SJCRH30 (cell line): ENCODE results near the gene HECA. TPM values are rescaled to one million over a fixed set of nuclear protein-coding genes. Genes with fewer than 3 reads are reported as not detected.
"Not testable (repeated sequence)": the region's sequence is repeated elsewhere in the genome, so short reads cannot be mapped to it uniquely, and the experiment has no call there.

Experiments used
- DNase-seq, 2 experiments: peaks; one replicate each; pipeline ENCODE4 v3.0.0-alpha.2; 2015 to 2020
- H3K27ac ChIP-seq: fragments of 250-450 bp; sonication (Bioruptor Pico); 2 replicates; pipeline ENCODE4 v1.5.1; 2020; ENCODE audit warnings: mild to moderate bottlenecking, moderate library complexity
- H3K27me3 ChIP-seq: fragments of 250-450 bp; sonication (Bioruptor Pico); 2 replicates; pipeline ENCODE4 v1.5.1; 2020; ENCODE audit warnings: mild to moderate bottlenecking, moderate library complexity
- H3K36me3 ChIP-seq: fragments of 250-450 bp; sonication (Bioruptor Pico); 2 replicates; pipeline ENCODE4 v1.5.1; 2020; ENCODE audit warnings: mild to moderate bottlenecking, moderate library complexity
- H3K4me1 ChIP-seq: fragments of 250-450 bp; sonication (Bioruptor Pico); 2 replicates; pipeline ENCODE4 v1.5.1; 2020; ENCODE audit warnings: mild to moderate bottlenecking, moderate library complexity
- H3K4me3 ChIP-seq: fragments of 250-450 bp; sonication (Bioruptor Pico); 2 replicates; pipeline ENCODE4 v1.5.1; 2020; ENCODE audit warnings: mild to moderate bottlenecking, moderate library complexity
- H3K9me3 ChIP-seq: fragments of 250-450 bp; sonication (Bioruptor Pico); replicated peaks from 2 replicates; pipeline ENCODE4 v1.5.1; 2020; ENCODE audit warnings: mild to moderate bottlenecking, moderate library complexity
- total RNA-seq: library from RNA; depleted of rRNA; stranded (reverse); fragments of >200 nt; shearing (Covaris generic); gene quantifications from 2 replicates; pipeline ENCODE4 v1.2.3, GENCODE V29; 2014; rRNA removed

Gene HECA, protein sequence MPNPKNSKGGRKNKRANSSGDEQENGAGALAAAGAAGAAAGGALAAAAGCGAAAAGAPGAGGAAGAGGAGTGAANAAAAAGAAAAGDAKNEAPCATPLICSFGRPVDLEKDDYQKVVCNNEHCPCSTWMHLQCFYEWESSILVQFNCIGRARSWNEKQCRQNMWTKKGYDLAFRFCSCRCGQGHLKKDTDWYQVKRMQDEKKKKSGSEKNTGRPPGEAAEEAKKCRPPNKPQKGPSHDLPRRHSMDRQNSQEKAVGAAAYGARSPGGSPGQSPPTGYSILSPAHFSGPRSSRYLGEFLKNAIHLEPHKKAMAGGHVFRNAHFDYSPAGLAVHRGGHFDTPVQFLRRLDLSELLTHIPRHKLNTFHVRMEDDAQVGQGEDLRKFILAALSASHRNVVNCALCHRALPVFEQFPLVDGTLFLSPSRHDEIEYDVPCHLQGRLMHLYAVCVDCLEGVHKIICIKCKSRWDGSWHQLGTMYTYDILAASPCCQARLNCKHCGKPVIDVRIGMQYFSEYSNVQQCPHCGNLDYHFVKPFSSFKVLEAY
- total RNA-seq: 24.2 and 24.3 TPM in 2 replicates

GRCh38 chr6:139134817-139135577, at the start of gene HECA:
Gene HECA, plus strand, starts transcription at chr6:139135080. Its CDS starts 317 bp downstream, at chr6:139135397.
- no peaks in the 10 kb centered on the region for H3K27me3 ChIP-seq
- DNase-seq: peak; percentile 94 to 97
- H3K36me3 ChIP-seq: peaks cover 2% of the 10 kb centered on the region; the same call in 1 of the 2 replicates
- H3K27ac ChIP-seq: peak within 1 kb of the TSS; percentile 40
- peak within 1 kb of the TSS; percentile 93 for H3K4me3 ChIP-seq
- H3K9me3 ChIP-seq: no peaks in the 10 kb centered on the region
- H3K4me1 ChIP-seq: peaks cover 9% of the 10 kb centered on the region

DNA sequence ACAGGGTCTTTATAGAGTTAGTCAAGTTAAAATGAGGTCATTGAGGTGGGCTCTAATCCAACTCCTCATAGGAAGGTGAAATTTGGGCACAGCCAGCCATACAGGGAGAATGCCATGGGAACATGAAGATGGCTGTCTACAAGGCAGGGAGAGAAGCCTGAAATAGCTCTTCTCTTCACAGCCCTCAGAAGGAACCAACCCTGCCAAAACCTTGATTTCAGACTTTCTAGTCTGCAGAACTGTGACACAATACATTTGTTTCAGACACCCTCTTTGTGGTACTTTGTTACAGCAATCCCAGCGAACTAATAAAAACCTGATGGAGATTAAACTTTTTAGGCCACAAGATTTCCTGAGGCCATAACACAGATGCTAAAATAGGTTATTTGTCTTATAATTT, 43.1 kb upstream of the HECA start:
- Histone ChIP-seq H3K4me1 (no peaks in the 10 kb centered on the region), H3K27ac (no peak overlapping the region), H3K9me3 (no peaks in the 10 kb centered on the region), H3K36me3 (no peaks in the 10 kb centered on the region), H3K27me3 (no peaks in the 10 kb centered on the region), H3K4me3 (no peak overlapping the region)
- no peak for DNase-seq

DNA sequence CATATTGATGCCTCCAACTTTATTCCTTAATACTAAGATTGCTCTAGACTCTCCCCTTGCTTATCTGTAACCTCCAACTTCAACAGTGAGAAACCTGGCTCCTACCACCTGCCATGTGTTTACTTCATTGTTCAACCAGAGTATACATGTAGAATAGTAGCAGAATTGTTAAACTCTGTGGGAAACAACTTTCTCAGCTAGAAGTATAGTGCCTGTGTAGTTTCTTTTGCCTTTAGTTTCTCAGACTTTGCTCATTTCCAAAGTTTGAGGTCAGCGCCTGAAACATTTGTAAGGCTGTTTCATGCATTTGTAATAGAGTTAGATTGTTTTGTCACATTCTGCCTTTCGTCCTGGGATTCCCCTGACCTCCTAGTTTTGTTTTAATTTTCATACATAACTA, 34.9 kb upstream of the HECA start:
- DNase-seq: no peak
- Histone ChIP-seq H3K4me1 (no peaks in the 10 kb centered on the region), H3K27ac (no peak overlapping the region), H3K36me3 (no peaks in the 10 kb centered on the region), H3K9me3 (no peaks in the 10 kb centered on the region), H3K4me3 (no peak overlapping the region), H3K27me3 (no peaks in the 10 kb centered on the region)

GRCh38 chr6:139107051-139107450, 27.8 kb upstream of the HECA start:
- no peak overlapping the region for H3K27ac ChIP-seq
- H3K27me3 ChIP-seq: no peaks in the 10 kb centered on the region
- DNase-seq: peak in 1 of 2 experiments; percentile 22

GRCh38 chr6:139108378-139108777, 26.5 kb upstream of the HECA start:
- Histone ChIP-seq H3K9me3 (0 out of 2 replicates have a peak, but pooled peaks cover 3% of the 10 kb centered on the region), H3K36me3 (no peaks in the 10 kb centered on the region), H3K27ac (no peak overlapping the region), H3K27me3 (no peaks in the 10 kb centered on the region), H3K4me1 (peaks cover 10% of the 10 kb centered on the region), H3K4me3 (no peak overlapping the region)
- DNase-seq: no peak

More at GRCh38 chr6:139107051-139107450, 27.8 kb upstream of the HECA start:
- H3K4me3 ChIP-seq: no peak overlapping the region
- 0 out of 2 replicates have a peak, but pooled peaks cover 3% of the 10 kb centered on the region for H3K9me3 ChIP-seq
- H3K4me1 ChIP-seq: no peaks in the 10 kb centered on the region; the same call in 1 of the 2 replicates
- no peaks in the 10 kb centered on the region for H3K36me3 ChIP-seq

GRCh38 chr6:139109558-139109957, 25.3 kb upstream of the HECA start:
- peak in 1 of 2 experiments; percentile 33 for DNase-seq
- no peaks in the 10 kb centered on the region for H3K27me3 ChIP-seq
- no peaks in the 10 kb centered on the region for H3K36me3 ChIP-seq

GRCh38 chr6:139112146-139112545, 22.7 kb upstream of the HECA start:
- Histone ChIP-seq H3K9me3 (0 out of 2 replicates have a peak, but pooled peaks cover 3% of the 10 kb centered on the region), H3K36me3 (no peaks in the 10 kb centered on the region), H3K4me1 (peaks cover 31% of the 10 kb centered on the region), H3K4me3 (no peak overlapping the region), H3K27ac (peak overlapping the region; percentile 26; the same call in 1 of the 2 replicates), H3K27me3 (no peaks in the 10 kb centered on the region)
- DNase-seq: peak in 1 of 2 experiments; percentile 45

More at GRCh38 chr6:139109558-139109957, 25.3 kb upstream of the HECA start:
- no peak overlapping the region for H3K4me3 ChIP-seq
- H3K27ac ChIP-seq: no peak overlapping the region
- 0 out of 2 replicates have a peak, but pooled peaks cover 3% of the 10 kb centered on the region for H3K9me3 ChIP-seq
- H3K4me1 ChIP-seq: peaks cover 22% of the 10 kb centered on the region

DNA sequence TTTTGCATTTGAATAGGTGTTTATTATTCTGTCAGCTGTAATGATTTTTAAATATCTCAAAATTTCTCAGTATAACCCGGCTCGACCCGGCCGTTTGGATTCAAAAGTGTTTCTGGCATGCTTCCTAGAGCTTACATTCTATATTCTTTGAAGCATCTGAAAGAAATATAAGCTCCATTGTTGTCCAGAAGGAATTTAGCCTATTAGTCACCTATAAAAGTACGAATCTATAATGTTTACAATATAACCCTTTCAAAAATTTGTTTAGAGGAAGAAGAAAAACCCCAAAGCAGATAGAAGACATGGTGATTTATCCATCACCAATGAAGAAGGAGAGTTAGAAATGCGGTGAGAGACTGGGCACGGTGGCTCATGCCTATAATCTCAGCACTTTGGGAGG, 22.3 kb upstream of the HECA start:
- peak overlapping the region; percentile 26; the same call in 1 of the 2 replicates for H3K27ac ChIP-seq
- H3K4me3 ChIP-seq: no peak overlapping the region
- no peak for DNase-seq
- H3K36me3 ChIP-seq: no peaks in the 10 kb centered on the region
- 0 out of 2 replicates have a peak, but pooled peaks cover 3% of the 10 kb centered on the region for H3K9me3 ChIP-seq
- H3K4me1 ChIP-seq: peaks cover 31% of the 10 kb centered on the region
- no peaks in the 10 kb centered on the region for H3K27me3 ChIP-seq

DNA sequence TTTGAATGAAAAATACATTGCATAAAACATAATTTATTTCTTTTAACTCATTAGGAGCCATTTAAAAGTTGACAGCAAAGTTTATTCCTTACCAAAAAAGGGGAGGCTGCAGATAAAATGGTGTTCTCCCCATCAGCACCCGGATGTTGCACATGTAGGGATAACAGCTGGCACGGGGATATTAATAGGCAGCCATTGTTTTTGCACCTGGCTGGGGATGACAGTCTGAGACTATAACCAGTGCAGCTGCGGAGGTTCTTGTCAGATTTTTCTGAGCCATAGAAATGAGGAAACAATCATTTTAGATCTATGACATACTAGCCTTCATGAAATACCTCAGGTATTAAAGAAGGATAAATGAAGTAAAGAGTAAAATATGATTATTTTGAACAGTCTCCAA, 20.1 kb upstream of the HECA start:
- Histone ChIP-seq H3K36me3 (no peaks in the 10 kb centered on the region), H3K4me3 (no peak overlapping the region), H3K27me3 (no peaks in the 10 kb centered on the region), H3K4me1 (peaks cover 31% of the 10 kb centered on the region), H3K9me3 (peaks cover 8% of the 10 kb centered on the region), H3K27ac (peak overlapping the region; percentile 25)
- peak; percentile 82 to 89 for DNase-seq

DNA sequence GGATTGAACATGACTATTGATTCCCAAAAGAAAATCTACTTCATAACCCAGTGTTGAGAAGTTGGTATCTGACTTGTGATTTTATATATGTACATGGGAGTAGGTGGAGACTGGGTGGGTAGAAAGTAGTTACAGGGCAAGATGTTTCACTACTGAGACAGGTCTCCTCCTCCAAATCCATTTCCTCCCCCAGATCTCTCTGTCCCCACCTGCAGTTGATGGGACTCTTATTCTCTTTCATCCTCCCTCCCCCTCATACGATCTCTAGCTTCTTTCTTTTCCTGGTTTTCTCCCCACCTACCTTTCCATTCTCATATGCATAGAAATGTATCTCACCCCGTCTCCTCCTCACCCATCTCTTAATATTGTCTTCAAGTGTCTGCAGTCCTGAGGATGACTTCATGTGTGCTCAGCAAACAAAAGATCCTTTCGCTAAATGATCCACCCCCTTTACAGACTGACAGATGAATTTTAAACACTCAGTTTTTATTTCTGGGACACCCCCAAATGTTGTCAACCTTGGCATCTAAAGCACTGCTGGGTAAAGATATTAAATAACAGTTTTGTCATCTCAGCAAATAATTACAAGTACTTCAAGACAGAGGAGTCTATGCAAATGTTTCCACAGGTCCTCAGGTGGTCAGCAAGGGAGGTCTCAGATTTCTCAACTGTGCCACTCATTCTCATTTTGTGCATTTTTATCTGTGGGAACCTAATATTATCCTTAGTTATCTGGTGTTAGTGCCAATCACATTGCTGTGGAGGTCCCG, 18.7 kb upstream of the HECA start:
- Histone ChIP-seq H3K27ac (no peak overlapping the region), H3K27me3 (no peaks in the 10 kb centered on the region), H3K9me3 (peaks cover 20% of the 10 kb centered on the region), H3K4me1 (peaks cover 31% of the 10 kb centered on the region), H3K36me3 (no peaks in the 10 kb centered on the region), H3K4me3 (no peak overlapping the region)
- DNase-seq: no peak

DNA sequence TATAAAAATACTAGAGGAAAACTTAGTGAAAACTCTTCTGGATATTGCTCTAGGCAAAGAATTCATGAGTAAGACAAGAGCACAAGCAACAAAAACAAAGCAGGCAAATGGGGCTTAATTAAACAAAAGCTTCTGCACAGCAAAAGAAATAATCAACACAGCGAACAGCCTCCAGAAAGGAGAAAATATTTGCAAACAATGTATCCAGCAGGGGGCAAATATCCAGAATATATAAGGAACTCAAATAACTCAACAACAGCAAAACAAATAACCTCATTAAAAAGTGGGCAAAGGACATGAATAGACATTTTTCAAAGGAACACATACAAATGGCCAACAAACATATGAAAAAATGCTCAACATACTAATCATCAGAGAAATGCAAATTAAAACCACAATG, 17.1 kb upstream of the HECA start:
- Histone ChIP-seq H3K4me1 (peaks cover 26% of the 10 kb centered on the region), H3K27me3 (no peaks in the 10 kb centered on the region), H3K4me3 (no peak overlapping the region), H3K9me3 (peaks cover 20% of the 10 kb centered on the region), H3K27ac (no peak overlapping the region), H3K36me3 (no peaks in the 10 kb centered on the region)
- DNase-seq: no peak

DNA sequence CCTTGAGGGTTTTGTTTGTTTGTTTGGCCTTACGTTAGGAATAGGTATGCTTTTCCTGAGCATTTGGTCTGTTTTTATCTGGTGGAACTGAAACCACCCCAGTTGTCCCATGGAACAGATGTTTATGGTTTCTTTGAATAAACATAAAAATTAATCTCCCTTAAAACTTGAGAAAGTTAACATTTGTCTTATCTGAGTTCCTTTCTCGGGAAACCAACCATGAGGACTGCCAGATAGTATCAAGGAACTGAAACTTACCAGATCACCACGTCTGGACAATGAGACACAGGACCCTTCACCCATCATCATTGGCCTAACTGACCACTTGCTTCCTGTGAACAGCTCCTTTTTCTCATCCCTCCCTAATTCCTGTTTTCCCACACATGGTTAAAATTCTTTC, 15.3 kb upstream of the HECA start:
- Histone ChIP-seq H3K4me1 (peaks cover 9% of the 10 kb centered on the region), H3K27me3 (no peaks in the 10 kb centered on the region), H3K4me3 (no peak overlapping the region), H3K27ac (no peak overlapping the region), H3K36me3 (no peaks in the 10 kb centered on the region), H3K9me3 (peaks cover 20% of the 10 kb centered on the region)
- no peak for DNase-seq

DNA sequence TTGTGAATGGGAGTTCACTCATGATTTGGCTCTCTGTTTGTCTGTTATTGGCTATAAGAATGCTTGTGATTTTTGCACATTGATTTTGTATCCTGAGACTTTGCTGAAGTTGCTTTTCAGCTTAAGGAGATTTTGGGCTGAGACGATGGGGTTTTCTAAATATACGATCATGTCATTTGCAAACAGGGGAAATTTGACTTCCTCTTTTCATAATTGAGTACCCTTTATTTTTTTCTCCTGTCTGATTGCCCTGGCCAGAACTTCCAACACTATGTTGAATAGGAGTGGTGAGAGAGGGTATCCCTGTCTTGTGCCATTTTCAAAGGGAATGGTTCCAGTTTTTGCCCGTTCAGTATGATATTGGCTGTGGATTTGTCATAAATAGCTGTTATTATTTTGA, 12.1 kb upstream of the HECA start:
- Histone ChIP-seq H3K9me3 (peaks cover 20% of the 10 kb centered on the region), H3K4me1 (peaks cover 19% of the 10 kb centered on the region)
- H3K4me3 ChIP-seq, H3K27me3 ChIP-seq, H3K36me3 ChIP-seq, DNase-seq, H3K27ac ChIP-seq: not testable (repeated sequence)
